Loucy (cell line): ENCODE measurements around the gene FAF2.

ENCODE experiments used
- CTCF ChIP-seq: fragments of 200-600 bp; sonication (generic); conservative IDR thresholded peaks from 2 replicates; pipeline ENCODE4 v1.5.1; 2014; ENCODE audit warnings: mild to moderate bottlenecking, antibody characterized with exemption, low read length
- EZH2phosphoT487 ChIP-seq: fragments of 200-600 bp; IDR thresholded peaks from 2 replicates; pipeline ENCODE4 v1.6.1; 2018; ENCODE audit warnings: antibody characterized with exemption, mild to moderate bottlenecking, moderate library complexity, borderline replicate concordance

DNA sequence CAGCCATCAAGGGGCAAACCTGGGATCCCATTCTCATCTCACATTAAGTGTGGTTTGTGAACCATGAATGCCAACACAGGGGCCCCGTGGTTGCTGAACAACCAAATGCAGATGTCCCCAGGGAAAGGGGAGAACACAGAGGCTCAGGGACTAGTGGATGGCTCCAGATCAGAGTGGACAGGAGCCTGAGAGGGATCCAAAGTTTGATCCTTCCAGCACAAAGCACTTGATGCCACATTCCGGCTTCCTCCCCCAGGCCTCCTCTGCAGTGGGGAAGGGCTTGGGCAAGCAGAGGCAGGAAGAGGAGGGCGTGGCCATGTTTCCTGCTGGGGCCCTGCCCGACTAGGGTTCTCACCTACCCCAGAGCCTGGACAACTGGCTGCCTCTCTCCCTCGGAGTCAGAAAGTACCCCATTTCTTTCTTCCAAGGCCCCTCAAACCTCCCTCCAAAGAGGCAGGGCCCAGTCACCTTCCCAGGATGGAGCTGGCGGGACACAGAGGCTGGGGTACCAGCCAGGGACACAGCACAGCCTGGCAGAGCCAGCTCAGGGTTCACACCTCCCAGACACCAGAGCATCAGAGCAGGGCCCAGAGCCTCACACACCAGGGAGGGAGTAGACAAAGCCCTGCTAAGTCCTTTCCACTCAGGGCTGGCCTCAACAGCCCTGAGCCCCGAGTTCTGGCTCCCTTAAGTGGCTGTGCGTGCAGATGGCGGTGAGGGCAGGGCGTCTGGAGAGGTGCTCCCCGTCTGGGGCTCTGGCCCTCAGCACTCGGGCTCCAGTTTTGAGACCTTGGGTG, 93.4 kb downstream of the FAF2 start:
- no peak for TF ChIP-seq CTCF
- no peak for TF ChIP-seq EZH2phosphoT487
